ENCODE measurements around the gene KCNMA1. TPM values are rescaled to one million over a fixed set of nuclear protein-coding genes. Genes with fewer than 3 reads are reported as not detected.
"Not testable (repeated sequence)": the region's sequence is repeated elsewhere in the genome, so short reads cannot be mapped to it uniquely, and the experiment has no call there.

The KCNMA1 gene
- total RNA-seq, 1 donor from 2014 or later, result 2.5 TPM

DNA sequence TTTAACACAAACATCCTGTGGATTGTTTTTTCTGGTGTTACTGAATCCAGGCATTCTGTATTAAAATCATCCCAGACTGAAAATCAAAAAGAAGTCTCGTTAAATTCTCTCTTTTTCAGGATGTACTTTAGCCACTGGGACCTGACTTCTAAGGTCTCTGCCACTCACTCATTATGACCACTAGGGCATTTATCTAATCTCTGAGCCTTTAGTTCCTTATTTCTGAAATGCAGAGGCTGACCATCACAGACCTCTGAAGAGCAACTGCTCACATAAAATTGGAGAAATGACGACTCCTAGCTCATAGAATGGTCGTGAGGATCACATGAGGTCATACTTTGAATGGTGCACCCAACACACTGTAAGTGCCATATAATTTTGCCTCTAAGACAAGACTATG, 63.2 kb downstream of the KCNMA1 start:
- DNase-seq (no peak), ATAC-seq (no peak)
- intact Hi-C loops (cut with micrococcal nuclease), result no loop called here

DNA sequence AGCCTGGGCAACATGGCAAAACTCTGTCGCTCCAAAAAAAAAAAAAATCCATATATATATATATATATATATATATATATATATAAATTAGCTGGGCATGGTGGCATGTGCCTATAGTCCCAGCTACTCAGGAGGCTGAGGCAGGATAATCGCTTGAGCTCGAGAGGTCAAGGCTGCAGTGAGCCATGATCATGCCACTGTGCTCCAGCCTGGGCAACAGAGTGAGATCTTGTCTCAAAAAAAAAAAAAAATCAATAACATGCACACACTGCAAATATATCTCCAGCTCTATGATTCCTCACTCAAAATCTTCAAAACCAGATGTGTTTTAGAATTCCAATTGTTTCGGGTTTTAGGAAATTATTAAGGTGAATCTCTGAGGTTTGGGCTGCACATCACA, 65.1 kb downstream of the KCNMA1 start:
- ATAC-seq; intact Hi-C loops (cut with micrococcal nuclease); DNase-seq: not testable (repeated sequence)

DNA sequence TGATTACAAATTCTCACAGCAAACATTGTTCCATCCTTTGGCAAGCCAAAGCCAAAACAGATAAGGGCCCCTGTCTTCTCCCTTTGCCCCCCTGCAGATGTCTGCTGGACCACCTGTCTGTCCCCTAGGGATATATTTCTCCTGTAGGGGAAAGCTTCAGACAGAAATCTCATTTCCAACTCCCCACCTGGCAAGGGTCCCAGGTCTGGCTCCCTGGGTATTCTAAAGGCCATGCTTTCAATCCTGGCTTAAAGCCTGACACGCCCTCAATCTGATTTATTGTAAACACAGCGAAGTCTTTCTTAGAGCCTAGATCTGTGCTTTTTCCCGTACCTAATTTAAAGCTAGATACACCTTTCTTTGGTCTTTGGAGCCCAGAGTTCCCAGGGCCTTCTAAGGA, 66.1 kb downstream of the KCNMA1 start:
- intact Hi-C loops (cut with micrococcal nuclease), result no loop called here
- ATAC-seq (no peak), DNase-seq (no peak)

GRCh38 chr10:77566914-77567566, 70.6 kb downstream of the KCNMA1 start:
- DNase-seq (no peak), ATAC-seq (no peak)
- intact Hi-C loops (cut with micrococcal nuclease), result no loop called here

DNA sequence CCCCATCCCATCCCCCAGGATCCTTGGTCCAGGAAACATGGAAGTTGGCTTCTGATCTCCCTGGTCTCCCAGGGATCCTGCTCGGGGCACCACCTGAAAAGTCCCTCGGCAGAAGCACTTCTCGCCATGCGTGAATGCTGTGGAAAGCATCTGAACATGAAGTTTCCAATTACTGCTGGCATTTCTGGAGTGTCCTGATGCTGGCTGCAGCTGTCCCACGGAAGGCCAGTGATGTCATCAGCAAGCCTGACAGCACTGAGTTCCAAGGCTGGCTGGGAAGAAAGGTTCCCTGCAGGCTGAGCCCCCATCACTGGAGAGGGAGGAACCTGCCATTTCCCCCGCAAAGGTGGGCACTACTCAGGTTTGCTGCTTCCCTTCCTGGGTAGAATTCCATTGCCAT, 71.4 kb downstream of the KCNMA1 start:
- intact Hi-C loops (cut with micrococcal nuclease), result no loop called here
- no peak for DNase-seq
- no peak for ATAC-seq

GRCh38 chr10:77565590-77566023, 72.0 kb downstream of the KCNMA1 start:
- intact Hi-C loops (cut with micrococcal nuclease), result no loop called here
- DNase-seq, result no peak
- no peak for ATAC-seq

- DNase-seq (no peak), ATAC-seq (no peak)
- intact Hi-C loops (cut with micrococcal nuclease), result no loop called here
Observed at GRCh38 chr10:77564731-77565589, 72.6 kb downstream of the KCNMA1 start.

DNA sequence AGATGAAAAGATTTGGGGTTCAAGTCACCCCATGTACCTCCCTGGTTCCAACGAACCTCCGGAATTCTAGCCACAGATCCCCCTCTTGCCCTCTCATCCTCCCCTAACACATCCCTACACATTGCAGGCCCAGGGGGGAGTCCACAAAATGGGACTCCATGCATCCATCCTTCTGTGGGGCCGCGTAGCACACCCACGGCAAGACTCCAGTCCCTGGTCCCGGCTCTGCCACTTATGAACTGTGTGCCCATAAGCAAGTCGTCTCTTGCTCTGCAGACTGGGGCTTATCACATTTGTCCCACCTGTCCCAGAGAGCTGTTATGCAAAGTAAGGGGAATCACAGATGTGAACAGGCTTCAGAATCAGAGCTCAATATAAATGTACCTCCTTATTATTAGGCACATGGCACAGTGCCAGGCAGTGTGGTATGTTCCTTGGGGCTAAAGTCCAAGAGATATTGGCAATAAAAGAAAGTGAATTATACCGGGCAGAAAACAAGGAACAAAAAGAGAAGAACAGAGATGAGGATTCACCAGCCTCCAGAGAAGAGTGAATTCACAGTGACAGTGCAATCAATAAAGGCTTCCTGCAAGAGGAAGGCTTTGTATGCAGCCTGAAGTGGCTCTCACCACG, 73.9 kb downstream of the KCNMA1 start:
- no peak for DNase-seq
- no peak for ATAC-seq
- intact Hi-C loops (cut with micrococcal nuclease), result no loop called here

- intact Hi-C loops (cut with micrococcal nuclease), result no loop called here
- ATAC-seq (no peak), DNase-seq (no peak)
Observed at GRCh38 chr10:77562742-77563141, 74.9 kb downstream of the KCNMA1 start.

- DNase-seq (no peak), ATAC-seq (no peak)
- intact Hi-C loops (cut with micrococcal nuclease), result no loop called here
Observed at GRCh38 chr10:77561991-77562390, 75.6 kb downstream of the KCNMA1 start.

DNA sequence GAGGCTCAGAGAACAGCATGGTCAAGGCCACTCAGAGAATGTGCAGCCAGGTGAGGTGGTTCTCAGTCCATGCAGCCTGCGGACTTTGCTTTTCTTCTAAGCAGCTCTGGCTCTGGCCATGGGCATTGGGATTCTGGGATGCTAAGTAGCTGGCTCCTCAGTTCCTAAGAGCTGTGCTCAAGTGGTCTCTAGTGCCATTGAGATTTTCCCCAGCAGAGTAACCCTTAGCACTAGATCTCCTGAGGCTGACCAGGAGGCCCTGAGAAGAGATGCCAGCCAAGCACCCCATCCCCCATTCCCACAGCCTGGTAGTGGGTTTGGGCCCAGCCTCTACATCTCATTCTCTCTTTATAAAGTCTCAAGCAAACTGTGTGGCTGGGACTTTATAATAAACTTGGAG, 77.1 kb downstream of the KCNMA1 start:
- DNase-seq, result no peak
- no peak for ATAC-seq
- intact Hi-C loops (cut with micrococcal nuclease), result no loop called here

GRCh38 chr10:77560052-77560451, 77.6 kb downstream of the KCNMA1 start:
- ATAC-seq, result no peak
- DNase-seq, result no peak
- intact Hi-C loops (cut with micrococcal nuclease), result no loop called here

GRCh38 chr10:77556990-77557601, 80.5 kb downstream of the KCNMA1 start:
- ATAC-seq (no peak), DNase-seq (no peak)
- intact Hi-C loops (cut with micrococcal nuclease), result no loop called here

DNA sequence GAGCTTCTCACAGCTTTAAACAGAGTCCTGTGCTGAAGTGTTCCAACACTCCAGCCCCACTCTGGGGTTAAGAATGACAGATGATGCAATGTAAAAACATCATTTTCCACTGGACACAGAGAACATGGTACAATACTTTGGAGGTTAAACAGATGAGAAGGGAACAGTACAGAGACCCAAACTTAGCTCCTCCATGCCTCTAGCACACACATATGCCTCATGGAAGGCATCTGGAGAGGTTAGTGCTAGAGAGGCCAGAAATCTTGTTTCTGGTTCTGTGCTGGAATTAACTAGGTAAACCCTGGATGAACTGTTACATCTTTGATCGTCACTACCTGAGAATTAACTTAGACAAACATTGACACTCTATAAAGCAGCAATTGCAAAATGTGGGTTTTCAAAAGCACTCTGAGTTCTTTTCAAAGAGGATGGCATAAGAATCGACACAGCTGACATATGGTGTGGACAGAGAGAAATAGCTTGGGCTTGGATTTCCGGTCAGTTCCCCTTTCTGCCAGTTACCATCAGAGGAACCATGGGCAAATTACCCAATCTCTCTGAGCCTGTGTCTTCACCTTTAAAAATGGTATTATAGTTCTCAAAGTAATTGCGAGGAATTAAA, 81.9 kb downstream of the KCNMA1 start:
- ATAC-seq (peak; percentile 66), DNase-seq (no peak)
- intact Hi-C loops (cut with micrococcal nuclease), result no loop called here

- ATAC-seq, result peak; percentile 55
- intact Hi-C loops (cut with micrococcal nuclease), result no loop called here
- DNase-seq, result peak; percentile 40
Observed at GRCh38 chr10:77554996-77555397, 82.6 kb downstream of the KCNMA1 start.

GRCh38 chr10:77553966-77554365, 83.6 kb downstream of the KCNMA1 start:
- no peak for DNase-seq
- no peak for ATAC-seq
- intact Hi-C loops (cut with micrococcal nuclease), result no loop called here

- DNase-seq, result no peak
- intact Hi-C loops (cut with micrococcal nuclease), result no loop called here
- no peak for ATAC-seq
Observed at GRCh38 chr10:77553311-77553710, 84.3 kb downstream of the KCNMA1 start.

DNA sequence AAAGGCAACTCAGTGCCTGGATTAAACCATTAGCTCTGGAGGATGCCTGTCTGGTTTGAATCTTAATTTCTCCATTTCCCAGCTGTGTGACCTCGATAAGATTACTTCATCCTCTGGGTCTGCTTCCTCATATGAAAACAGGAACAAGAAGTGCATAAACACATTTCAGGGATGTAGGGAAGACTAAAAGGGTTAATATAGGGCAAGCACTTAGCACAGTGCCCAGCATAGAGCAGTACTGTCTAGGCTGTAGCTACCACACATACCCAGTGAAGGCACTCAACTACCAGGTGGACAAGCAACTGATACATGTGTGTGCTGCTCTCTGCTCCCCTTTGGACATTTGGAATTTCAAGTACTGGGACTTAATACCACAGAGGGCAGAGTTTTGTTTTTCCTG, 85.4 kb downstream of the KCNMA1 start:
- DNase-seq, result no peak
- peak; percentile 75 for ATAC-seq
- intact Hi-C loops (cut with micrococcal nuclease), result no loop called here

GRCh38 chr10:77550378-77550777, 87.2 kb downstream of the KCNMA1 start:
- no peak for ATAC-seq
- no peak for DNase-seq
- intact Hi-C loops (cut with micrococcal nuclease), result no loop called here
